Loucy (cell line): Measurements from ENCODE around the gene ADGRG1.

Experiments
- EZH2phosphoT487 ChIP-seq: fragments of 200-600 bp; IDR thresholded peaks from 2 replicates; pipeline ENCODE4 v1.6.1; 2018; ENCODE audit warnings: antibody characterized with exemption, mild to moderate bottlenecking, moderate library complexity, borderline replicate concordance
- TF ChIP-seq, protein P1 (sequence below): fragments of 200-600 bp; sonication (generic); conservative IDR thresholded peaks from 2 replicates; pipeline ENCODE4 v1.5.1; 2014; ENCODE audit warnings: mild to moderate bottlenecking, antibody characterized with exemption, low read length

DNA sequence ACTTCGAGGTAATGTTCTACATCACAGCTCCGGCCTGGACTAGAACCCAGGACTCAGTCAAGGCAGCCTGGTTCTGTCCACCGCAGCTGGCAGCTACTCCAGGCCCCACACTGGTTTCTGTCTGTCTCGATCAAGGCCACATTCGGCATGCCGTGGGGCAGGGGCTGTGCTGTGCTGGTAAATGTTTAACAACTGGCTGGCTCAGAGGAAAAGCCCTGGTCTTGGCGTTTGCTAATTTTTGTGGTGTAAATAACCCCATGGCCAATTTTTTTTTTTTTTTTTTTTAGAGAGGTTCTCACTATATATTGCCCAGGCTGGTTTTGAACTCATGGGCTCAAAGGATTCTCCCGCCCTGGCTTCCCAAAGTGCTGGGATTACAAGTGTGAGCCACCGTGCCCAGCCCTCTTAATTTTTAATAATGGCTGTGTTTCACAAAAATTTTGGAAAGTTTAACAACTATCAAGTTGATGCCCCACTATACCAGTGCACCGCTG lies 65.8 kb downstream of the ADGRG1 start:
- no peak for TF ChIP-seq EZH2phosphoT487
- TF ChIP-seq, protein P1, sequence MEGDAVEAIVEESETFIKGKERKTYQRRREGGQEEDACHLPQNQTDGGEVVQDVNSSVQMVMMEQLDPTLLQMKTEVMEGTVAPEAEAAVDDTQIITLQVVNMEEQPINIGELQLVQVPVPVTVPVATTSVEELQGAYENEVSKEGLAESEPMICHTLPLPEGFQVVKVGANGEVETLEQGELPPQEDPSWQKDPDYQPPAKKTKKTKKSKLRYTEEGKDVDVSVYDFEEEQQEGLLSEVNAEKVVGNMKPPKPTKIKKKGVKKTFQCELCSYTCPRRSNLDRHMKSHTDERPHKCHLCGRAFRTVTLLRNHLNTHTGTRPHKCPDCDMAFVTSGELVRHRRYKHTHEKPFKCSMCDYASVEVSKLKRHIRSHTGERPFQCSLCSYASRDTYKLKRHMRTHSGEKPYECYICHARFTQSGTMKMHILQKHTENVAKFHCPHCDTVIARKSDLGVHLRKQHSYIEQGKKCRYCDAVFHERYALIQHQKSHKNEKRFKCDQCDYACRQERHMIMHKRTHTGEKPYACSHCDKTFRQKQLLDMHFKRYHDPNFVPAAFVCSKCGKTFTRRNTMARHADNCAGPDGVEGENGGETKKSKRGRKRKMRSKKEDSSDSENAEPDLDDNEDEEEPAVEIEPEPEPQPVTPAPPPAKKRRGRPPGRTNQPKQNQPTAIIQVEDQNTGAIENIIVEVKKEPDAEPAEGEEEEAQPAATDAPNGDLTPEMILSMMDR, result no peak
